Measurements from ENCODE around the gene C18orf32.
A peak's percentile ranks its signal among the peaks of the same experiment; 100 is the strongest.

- TF ChIP-seq, protein P1, sequence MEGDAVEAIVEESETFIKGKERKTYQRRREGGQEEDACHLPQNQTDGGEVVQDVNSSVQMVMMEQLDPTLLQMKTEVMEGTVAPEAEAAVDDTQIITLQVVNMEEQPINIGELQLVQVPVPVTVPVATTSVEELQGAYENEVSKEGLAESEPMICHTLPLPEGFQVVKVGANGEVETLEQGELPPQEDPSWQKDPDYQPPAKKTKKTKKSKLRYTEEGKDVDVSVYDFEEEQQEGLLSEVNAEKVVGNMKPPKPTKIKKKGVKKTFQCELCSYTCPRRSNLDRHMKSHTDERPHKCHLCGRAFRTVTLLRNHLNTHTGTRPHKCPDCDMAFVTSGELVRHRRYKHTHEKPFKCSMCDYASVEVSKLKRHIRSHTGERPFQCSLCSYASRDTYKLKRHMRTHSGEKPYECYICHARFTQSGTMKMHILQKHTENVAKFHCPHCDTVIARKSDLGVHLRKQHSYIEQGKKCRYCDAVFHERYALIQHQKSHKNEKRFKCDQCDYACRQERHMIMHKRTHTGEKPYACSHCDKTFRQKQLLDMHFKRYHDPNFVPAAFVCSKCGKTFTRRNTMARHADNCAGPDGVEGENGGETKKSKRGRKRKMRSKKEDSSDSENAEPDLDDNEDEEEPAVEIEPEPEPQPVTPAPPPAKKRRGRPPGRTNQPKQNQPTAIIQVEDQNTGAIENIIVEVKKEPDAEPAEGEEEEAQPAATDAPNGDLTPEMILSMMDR (IDR thresholded peaks at IDR 0.05; ENCODE audit: poor library complexity) = peak; percentile 39
- TF ChIP-seq EZH2 (IDR thresholded peaks at IDR 0.05; ENCODE audit: borderline replicate concordance) = no peak
These were observed 39.0 kb downstream of the C18orf32 start for GRCh38 chr18:49447810-49448745.
